WTC11 (cell line): ENCODE data around the gene PSAT1. TPM values are rescaled to one million over a fixed set of nuclear protein-coding genes. Genes with fewer than 3 reads are reported as not detected.

Source experiments
- ATAC-seq: fragments of 200-7000 bp; cut with Tn5 transposase; 2 replicates; pipeline ENCODE4 v1.10.0; 2021; ENCODE audit warnings: mild to moderate bottlenecking, moderate library complexity
- CTCF ChIA-PET: fragments of 300-600 bp; sonication (Branson Sonifier 250); formaldehyde crosslinking; loops from one replicate; lab custom pipeline; 2021; ENCODE audit warnings: antibody characterized with exemption; lab: Charles Lee
- POLR2A ChIA-PET: fragments of 350-600 bp; sonication (Branson Sonifier 250); formaldehyde crosslinking; loops from one replicate; lab custom pipeline; 2021; ENCODE audit warnings: antibody characterized with exemption; lab: Charles Lee
- DNase-seq: peaks from one replicate; pipeline ENCODE4 v3.0.0; 2021; ENCODE audit warnings: low spot score
- H3K27ac Mint-ChIP-seq: 2 replicates; pipeline ENCODE4 v1.8.0; 2021; ENCODE audit warnings: mixed read lengths
- H3K27me3 Mint-ChIP-seq: 2 replicates; pipeline ENCODE4 v1.8.0; 2021; ENCODE audit warnings: low read depth, mild to moderate bottlenecking, moderate library complexity, mixed read lengths
- H3K36me3 Mint-ChIP-seq: 2 replicates; pipeline ENCODE4 v1.8.0; 2021; ENCODE audit warnings: mixed read lengths
- H3K4me1 Mint-ChIP-seq: 2 replicates; pipeline ENCODE4 v1.8.0; 2022; ENCODE audit warnings: mixed read lengths
- H3K4me3 Mint-ChIP-seq: 2 replicates; pipeline ENCODE4 v1.8.0; 2021; ENCODE audit warnings: mild to moderate bottlenecking, moderate library complexity, mixed read lengths
- H3K9me3 Mint-ChIP-seq: 2 replicates; pipeline ENCODE4 v1.8.0; 2021; ENCODE audit warnings: mixed read lengths
- CREB1 ChIP-seq: sonication (generic); formaldehyde crosslinking; IDR thresholded peaks from 2 replicates; pipeline ENCODE4 v1.8.0; 2023; ENCODE audit warnings: mild to moderate bottlenecking, missing genetic modification reagents
- EMX1 ChIP-seq: fragments of 250-450 bp; sonication (Bioruptor Pico); IDR thresholded peaks from 2 replicates; pipeline ENCODE4 v1.8.0; 2021; ENCODE audit warnings: mild to moderate bottlenecking
- JAZF1 ChIP-seq: fragments of 250-450 bp; sonication (Bioruptor Pico); IDR thresholded peaks from 2 replicates; pipeline ENCODE4 v1.9.0; 2021; ENCODE audit warnings: moderate library complexity, mild to moderate bottlenecking, inconsistent platforms
- MYBL2 ChIP-seq: sonication (generic); formaldehyde crosslinking; IDR thresholded peaks from 2 replicates; pipeline ENCODE4 v1.8.1; 2023; ENCODE audit warnings: mild to moderate bottlenecking, moderate library complexity, missing genetic modification reagents
- NFYB ChIP-seq: sonication (generic); formaldehyde crosslinking; conservative IDR thresholded peaks from 2 replicates; pipeline ENCODE4 v1.8.0; 2022; ENCODE audit warnings: low read depth, missing genetic modification reagents
- NR2C2 ChIP-seq: sonication (generic); formaldehyde crosslinking; IDR thresholded peaks from 2 replicates; pipeline ENCODE4 v1.8.0; 2022; ENCODE audit warnings: mild to moderate bottlenecking, missing genetic modification reagents
- SMAD3 ChIP-seq: sonication (generic); formaldehyde crosslinking; IDR thresholded peaks from 2 replicates; pipeline ENCODE4 v1.8.0; 2022; ENCODE audit warnings: missing genetic modification reagents, mild to moderate bottlenecking, borderline replicate concordance
- SOX15 ChIP-seq: fragments of 250-450 bp; sonication (Bioruptor Pico); IDR thresholded peaks from 2 replicates; pipeline ENCODE4 v1.9.0; 2021; ENCODE audit warnings: mild to moderate bottlenecking
- TCF7 ChIP-seq: sonication (generic); formaldehyde crosslinking; IDR thresholded peaks from 2 replicates; pipeline ENCODE4 v1.8.0; 2022; ENCODE audit warnings: mild to moderate bottlenecking, low read depth, missing genetic modification reagents, moderate library complexity
- ZNF396 ChIP-seq: fragments of 250-450 bp; sonication (Bioruptor Pico); IDR thresholded peaks from 2 replicates; pipeline ENCODE4 v1.8.0; 2021; ENCODE audit warnings: mild to moderate bottlenecking, moderate library complexity, borderline replicate concordance
- ZNF423 ChIP-seq: fragments of 250-450 bp; sonication (Bioruptor Pico); IDR thresholded peaks from 2 replicates; pipeline ENCODE4 v2.1.2; 2022; ENCODE audit warnings: mild to moderate bottlenecking, moderate library complexity
- total RNA-seq: library from RNA; stranded (reverse); gene quantifications from 3 replicates; pipeline ENCODE4 v1.2.3, GENCODE V29; 2021
- TF ChIP-seq, protein P1 (sequence below): sonication (generic); formaldehyde crosslinking; IDR thresholded peaks from 2 replicates; pipeline ENCODE4 v1.8.0; 2022; ENCODE audit warnings: missing genetic modification reagents
- TF ChIP-seq, protein P2 (sequence below): fragments of 250-450 bp; sonication (Bioruptor Pico); IDR thresholded peaks from 2 replicates; pipeline ENCODE4 v1.9.0; 2021; ENCODE audit warnings: mild to moderate bottlenecking
- TF ChIP-seq, protein P3 (sequence below): sonication (generic); formaldehyde crosslinking; IDR thresholded peaks from 2 replicates; pipeline ENCODE4 v1.8.0; 2022; ENCODE audit warnings: mild to moderate bottlenecking, missing genetic modification reagents
- TF ChIP-seq, protein P4 (sequence below): sonication (generic); formaldehyde crosslinking; IDR thresholded peaks from 2 replicates; pipeline ENCODE4 v1.8.0; 2022; ENCODE audit warnings: mild to moderate bottlenecking, missing genetic modification reagents
- TF ChIP-seq, protein P5 (sequence below): sonication (generic); formaldehyde crosslinking; IDR thresholded peaks from 2 replicates; pipeline ENCODE4 v1.8.1; 2022; ENCODE audit warnings: mild to moderate bottlenecking, missing genetic modification reagents, moderate library complexity, borderline replicate concordance
- TF ChIP-seq, protein P6 (sequence below): fragments of 250-450 bp; sonication (Bioruptor Pico); IDR thresholded peaks from 2 replicates; pipeline ENCODE4 v1.9.0; 2021; ENCODE audit warnings: mild to moderate bottlenecking, borderline replicate concordance
- TF ChIP-seq, protein P7 (sequence below): fragments of 250-450 bp; sonication (Bioruptor Pico); IDR thresholded peaks from 2 replicates; pipeline ENCODE4 v2.1.2; 2022; ENCODE audit warnings: mild to moderate bottlenecking, moderate library complexity
- TF ChIP-seq, protein P8 (sequence below): sonication (generic); formaldehyde crosslinking; conservative IDR thresholded peaks from 2 replicates; pipeline ENCODE4 v1.8.1; 2022; ENCODE audit warnings: mild to moderate bottlenecking, missing genetic modification reagents

Gene PSAT1
- total RNA-seq, 1 experiment from 2014 or later, result 240 TPM

DNA sequence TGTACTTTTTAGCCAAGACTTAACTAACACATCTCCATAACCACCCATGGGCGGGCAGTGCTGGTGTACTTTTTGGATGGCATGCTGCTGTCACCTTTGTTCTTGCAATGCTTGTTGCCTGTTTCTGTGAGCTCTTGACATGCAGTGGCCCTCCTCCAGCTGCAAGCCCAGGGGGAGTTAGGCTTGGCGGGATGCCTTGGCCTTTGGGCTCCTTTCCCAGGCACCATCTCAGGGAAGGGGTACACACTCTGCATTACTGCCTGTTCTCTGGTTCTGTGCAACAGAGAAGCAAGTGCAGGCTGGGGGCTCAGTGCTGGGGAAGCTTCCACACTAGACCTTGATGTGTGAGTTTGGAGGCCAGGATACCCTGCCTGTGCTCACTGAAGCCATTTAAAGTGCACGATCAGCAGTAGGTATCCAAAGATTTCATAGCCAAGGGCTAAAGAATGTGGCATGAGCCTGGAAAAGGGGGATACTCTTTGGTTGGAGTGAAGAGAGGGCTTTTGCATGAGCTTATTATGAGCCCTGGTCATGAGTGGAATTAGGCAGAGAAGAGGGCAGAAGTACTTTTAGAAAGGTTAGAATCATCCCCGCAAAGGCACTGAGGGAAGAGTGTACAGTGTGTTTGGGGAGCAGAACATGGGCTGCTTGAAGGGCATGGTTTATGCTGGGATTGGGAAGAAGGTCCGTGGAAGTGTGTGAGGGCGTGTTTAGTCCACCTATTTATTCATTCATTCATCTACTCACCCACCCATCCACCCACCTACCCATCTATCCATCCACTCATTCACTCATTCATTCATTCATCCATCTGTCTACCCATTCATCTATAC, 22.5 kb downstream of the PSAT1 start:
- Mint-ChIP-seq H3K9me3 (no peaks in the 10 kb centered on the region), H3K27me3 (no peaks in the 10 kb centered on the region), H3K27ac (no peak overlapping the region; the same call in 1 of the 2 replicates), H3K4me1 (peaks cover 19% of the 10 kb centered on the region), H3K36me3 (peaks cover 91% of the 10 kb centered on the region), H3K4me3 (no peak overlapping the region)
- TF ChIP-seq, protein P1, sequence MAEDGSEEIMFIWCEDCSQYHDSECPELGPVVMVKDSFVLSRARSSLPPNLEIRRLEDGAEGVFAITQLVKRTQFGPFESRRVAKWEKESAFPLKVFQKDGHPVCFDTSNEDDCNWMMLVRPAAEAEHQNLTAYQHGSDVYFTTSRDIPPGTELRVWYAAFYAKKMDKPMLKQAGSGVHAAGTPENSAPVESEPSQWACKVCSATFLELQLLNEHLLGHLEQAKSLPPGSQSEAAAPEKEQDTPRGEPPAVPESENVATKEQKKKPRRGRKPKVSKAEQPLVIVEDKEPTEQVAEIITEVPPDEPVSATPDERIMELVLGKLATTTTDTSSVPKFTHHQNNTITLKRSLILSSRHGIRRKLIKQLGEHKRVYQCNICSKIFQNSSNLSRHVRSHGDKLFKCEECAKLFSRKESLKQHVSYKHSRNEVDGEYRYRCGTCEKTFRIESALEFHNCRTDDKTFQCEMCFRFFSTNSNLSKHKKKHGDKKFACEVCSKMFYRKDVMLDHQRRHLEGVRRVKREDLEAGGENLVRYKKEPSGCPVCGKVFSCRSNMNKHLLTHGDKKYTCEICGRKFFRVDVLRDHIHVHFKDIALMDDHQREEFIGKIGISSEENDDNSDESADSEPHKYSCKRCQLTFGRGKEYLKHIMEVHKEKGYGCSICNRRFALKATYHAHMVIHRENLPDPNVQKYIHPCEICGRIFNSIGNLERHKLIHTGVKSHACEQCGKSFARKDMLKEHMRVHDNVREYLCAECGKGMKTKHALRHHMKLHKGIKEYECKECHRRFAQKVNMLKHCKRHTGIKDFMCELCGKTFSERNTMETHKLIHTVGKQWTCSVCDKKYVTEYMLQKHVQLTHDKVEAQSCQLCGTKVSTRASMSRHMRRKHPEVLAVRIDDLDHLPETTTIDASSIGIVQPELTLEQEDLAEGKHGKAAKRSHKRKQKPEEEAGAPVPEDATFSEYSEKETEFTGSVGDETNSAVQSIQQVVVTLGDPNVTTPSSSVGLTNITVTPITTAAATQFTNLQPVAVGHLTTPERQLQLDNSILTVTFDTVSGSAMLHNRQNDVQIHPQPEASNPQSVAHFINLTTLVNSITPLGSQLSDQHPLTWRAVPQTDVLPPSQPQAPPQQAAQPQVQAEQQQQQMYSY (CRISPR knock-in tag), result no peak
- TF ChIP-seq, protein P2, sequence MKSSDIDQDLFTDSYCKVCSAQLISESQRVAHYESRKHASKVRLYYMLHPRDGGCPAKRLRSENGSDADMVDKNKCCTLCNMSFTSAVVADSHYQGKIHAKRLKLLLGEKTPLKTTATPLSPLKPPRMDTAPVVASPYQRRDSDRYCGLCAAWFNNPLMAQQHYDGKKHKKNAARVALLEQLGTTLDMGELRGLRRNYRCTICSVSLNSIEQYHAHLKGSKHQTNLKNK, result 0 out of 2 replicates have a peak, but pooled peaks have one; percentile 35
- TF ChIP-seq EMX1 (CRISPR knock-in tag) (peak; percentile 54; the same call in 1 of the 2 replicates), SOX15 (CRISPR knock-in tag) (no peak)
- ChIA-PET CTCF (no interaction called here), POLR2A (no interaction called here)
- ATAC-seq (no peak), DNase-seq (no peak)

DNA sequence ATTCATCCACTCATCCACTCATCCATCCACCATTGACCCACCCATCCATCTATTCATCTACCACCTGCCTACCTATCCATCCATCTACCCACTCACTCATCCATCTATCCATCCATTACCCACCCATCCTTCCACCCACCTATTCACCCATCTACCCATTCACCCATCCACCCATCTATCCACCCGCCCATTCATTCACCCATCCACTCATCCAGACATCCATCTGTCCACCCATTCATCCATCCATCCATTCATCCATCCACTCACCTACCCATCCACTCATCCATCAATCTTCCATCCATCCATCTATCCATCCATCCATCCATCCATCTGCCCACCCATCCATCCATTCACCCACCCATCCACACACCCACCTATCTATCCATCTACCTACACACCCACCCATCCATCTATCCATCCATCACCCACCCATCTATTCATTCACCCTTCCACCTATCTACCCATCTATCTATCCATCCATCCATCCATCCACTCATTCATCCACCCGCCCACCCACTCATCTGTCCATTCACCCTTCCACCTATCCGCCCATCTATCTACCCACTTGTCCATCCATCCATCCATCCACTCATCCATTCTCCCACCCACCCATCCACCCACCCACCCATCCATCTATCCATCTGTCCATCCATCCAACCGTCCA, 23.2 kb downstream of the PSAT1 start:
- Mint-ChIP-seq H3K27me3 (no peaks in the 10 kb centered on the region), H3K9me3 (no peaks in the 10 kb centered on the region), H3K4me1 (peaks cover 21% of the 10 kb centered on the region), H3K4me3 (no peak overlapping the region), H3K27ac (no peak overlapping the region; the same call in 1 of the 2 replicates), H3K36me3 (peaks cover 91% of the 10 kb centered on the region)
- CTCF ChIA-PET, result no interaction called here
- POLR2A ChIA-PET, result no interaction called here
- DNase-seq (no peak), ATAC-seq (no peak)
- TF ChIP-seq NFYB, result no peak
- TF ChIP-seq, protein P3, sequence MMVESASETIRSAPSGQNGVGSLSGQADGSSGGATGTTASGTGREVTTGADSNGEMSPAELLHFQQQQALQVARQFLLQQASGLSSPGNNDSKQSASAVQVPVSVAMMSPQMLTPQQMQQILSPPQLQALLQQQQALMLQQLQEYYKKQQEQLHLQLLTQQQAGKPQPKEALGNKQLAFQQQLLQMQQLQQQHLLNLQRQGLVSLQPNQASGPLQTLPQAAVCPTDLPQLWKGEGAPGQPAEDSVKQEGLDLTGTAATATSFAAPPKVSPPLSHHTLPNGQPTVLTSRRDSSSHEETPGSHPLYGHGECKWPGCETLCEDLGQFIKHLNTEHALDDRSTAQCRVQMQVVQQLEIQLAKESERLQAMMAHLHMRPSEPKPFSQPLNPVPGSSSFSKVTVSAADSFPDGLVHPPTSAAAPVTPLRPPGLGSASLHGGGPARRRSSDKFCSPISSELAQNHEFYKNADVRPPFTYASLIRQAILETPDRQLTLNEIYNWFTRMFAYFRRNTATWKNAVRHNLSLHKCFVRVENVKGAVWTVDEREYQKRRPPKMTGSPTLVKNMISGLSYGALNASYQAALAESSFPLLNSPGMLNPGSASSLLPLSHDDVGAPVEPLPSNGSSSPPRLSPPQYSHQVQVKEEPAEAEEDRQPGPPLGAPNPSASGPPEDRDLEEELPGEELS (CRISPR knock-in tag), result no peak
- TF ChIP-seq JAZF1, result no peak
- TF ChIP-seq, protein P4, sequence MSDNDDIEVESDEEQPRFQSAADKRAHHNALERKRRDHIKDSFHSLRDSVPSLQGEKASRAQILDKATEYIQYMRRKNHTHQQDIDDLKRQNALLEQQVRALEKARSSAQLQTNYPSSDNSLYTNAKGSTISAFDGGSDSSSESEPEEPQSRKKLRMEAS (CRISPR knock-in tag), result no peak
- TF ChIP-seq, protein P5, sequence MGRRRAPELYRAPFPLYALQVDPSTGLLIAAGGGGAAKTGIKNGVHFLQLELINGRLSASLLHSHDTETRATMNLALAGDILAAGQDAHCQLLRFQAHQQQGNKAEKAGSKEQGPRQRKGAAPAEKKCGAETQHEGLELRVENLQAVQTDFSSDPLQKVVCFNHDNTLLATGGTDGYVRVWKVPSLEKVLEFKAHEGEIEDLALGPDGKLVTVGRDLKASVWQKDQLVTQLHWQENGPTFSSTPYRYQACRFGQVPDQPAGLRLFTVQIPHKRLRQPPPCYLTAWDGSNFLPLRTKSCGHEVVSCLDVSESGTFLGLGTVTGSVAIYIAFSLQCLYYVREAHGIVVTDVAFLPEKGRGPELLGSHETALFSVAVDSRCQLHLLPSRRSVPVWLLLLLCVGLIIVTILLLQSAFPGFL (CRISPR knock-in tag), result no peak
- TF ChIP-seq, protein P6, sequence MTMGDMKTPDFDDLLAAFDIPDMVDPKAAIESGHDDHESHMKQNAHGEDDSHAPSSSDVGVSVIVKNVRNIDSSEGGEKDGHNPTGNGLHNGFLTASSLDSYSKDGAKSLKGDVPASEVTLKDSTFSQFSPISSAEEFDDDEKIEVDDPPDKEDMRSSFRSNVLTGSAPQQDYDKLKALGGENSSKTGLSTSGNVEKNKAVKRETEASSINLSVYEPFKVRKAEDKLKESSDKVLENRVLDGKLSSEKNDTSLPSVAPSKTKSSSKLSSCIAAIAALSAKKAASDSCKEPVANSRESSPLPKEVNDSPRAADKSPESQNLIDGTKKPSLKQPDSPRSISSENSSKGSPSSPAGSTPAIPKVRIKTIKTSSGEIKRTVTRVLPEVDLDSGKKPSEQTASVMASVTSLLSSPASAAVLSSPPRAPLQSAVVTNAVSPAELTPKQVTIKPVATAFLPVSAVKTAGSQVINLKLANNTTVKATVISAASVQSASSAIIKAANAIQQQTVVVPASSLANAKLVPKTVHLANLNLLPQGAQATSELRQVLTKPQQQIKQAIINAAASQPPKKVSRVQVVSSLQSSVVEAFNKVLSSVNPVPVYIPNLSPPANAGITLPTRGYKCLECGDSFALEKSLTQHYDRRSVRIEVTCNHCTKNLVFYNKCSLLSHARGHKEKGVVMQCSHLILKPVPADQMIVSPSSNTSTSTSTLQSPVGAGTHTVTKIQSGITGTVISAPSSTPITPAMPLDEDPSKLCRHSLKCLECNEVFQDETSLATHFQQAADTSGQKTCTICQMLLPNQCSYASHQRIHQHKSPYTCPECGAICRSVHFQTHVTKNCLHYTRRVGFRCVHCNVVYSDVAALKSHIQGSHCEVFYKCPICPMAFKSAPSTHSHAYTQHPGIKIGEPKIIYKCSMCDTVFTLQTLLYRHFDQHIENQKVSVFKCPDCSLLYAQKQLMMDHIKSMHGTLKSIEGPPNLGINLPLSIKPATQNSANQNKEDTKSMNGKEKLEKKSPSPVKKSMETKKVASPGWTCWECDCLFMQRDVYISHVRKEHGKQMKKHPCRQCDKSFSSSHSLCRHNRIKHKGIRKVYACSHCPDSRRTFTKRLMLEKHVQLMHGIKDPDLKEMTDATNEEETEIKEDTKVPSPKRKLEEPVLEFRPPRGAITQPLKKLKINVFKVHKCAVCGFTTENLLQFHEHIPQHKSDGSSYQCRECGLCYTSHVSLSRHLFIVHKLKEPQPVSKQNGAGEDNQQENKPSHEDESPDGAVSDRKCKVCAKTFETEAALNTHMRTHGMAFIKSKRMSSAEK (CRISPR knock-in tag), result no peak
- no peak for TF ChIP-seq SMAD3
- TF ChIP-seq, protein P7, sequence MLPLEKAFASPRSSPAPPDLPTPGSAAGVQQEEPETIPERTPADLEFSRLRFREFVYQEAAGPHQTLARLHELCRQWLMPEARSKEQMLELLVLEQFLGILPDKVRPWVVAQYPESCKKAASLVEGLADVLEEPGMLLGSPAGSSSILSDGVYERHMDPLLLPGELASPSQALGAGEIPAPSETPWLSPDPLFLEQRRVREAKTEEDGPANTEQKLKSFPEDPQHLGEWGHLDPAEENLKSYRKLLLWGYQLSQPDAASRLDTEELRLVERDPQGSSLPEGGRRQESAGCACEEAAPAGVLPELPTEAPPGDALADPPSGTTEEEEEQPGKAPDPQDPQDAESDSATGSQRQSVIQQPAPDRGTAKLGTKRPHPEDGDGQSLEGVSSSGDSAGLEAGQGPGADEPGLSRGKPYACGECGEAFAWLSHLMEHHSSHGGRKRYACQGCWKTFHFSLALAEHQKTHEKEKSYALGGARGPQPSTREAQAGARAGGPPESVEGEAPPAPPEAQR (CRISPR knock-in tag), result no peak
- TF ChIP-seq, protein P8, sequence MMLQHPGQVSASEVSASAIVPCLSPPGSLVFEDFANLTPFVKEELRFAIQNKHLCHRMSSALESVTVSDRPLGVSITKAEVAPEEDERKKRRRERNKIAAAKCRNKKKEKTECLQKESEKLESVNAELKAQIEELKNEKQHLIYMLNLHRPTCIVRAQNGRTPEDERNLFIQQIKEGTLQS (CRISPR knock-in tag), result no peak
- no peak for TF ChIP-seq MYBL2 (CRISPR knock-in tag)
- TF ChIP-seq NR2C2 (CRISPR knock-in tag), result no peak
- TF ChIP-seq CREB1 (CRISPR knock-in tag), result no peak
- TF ChIP-seq EMX1 (CRISPR knock-in tag), result no peak
- no peak for TF ChIP-seq ZNF423 (CRISPR knock-in tag)
- TF ChIP-seq ZNF396 (CRISPR knock-in tag), result no peak
- no peak for TF ChIP-seq TCF7 (CRISPR knock-in tag)
